Activated T-helper 1 cell treated with Interleukin-2 at 50 U/mL for 16 hours (primary cell): ENCODE data around the gene FYB1.

Experiments used
- DNase-seq: peaks from one replicate; pipeline ENCODE4 v3.0.0-alpha.2; 2020; ENCODE audit warnings: low read depth

FYB1 gene

DNA sequence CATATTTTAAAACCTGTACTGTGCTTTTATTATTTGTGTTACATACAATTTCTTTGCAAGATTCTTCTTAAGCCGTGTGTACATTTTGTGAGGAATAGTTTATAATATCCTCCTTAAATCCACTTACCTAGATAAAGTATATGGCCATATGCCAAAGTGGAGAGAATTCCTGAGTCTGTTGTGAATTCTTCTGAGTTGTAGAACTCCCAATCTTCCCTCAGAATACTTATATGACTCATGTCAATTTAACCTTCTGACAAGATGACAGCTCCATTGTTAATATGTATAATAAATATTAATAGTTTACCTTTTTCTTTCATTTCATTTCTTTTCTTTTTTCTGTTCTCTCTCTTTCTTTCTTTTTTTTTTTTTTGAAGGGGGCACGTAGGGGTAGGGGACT is 139.2 kb downstream of the FYB1 start:
- DNase-seq: no peak

DNA sequence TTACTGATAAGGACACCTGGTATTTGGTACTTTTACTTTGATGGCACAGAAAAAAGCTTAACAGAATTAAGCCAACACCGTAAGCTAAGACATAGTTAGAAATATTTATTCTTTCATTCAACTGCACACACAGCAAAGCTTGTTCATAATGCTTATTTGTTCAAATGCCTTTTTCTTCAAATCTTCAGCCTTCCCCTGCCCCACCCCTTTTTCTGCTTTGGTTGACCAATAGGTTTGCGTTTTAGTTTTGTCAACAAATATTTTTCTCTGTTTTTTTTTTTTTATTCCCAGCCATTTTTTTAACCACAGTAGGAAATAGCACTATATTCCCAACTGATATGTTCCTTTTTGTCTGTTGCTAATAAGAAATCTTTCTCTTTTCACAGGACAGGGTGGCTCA is 140.2 kb downstream of the FYB1 start:
- DNase-seq: no peak

- no peak for DNase-seq
Measured at GRCh38 chr5:39076757-39077728, 142.3 kb downstream of the FYB1 start.

- no peak for DNase-seq
Measured at GRCh38 chr5:39076101-39076756, 143.1 kb downstream of the FYB1 start.

DNA sequence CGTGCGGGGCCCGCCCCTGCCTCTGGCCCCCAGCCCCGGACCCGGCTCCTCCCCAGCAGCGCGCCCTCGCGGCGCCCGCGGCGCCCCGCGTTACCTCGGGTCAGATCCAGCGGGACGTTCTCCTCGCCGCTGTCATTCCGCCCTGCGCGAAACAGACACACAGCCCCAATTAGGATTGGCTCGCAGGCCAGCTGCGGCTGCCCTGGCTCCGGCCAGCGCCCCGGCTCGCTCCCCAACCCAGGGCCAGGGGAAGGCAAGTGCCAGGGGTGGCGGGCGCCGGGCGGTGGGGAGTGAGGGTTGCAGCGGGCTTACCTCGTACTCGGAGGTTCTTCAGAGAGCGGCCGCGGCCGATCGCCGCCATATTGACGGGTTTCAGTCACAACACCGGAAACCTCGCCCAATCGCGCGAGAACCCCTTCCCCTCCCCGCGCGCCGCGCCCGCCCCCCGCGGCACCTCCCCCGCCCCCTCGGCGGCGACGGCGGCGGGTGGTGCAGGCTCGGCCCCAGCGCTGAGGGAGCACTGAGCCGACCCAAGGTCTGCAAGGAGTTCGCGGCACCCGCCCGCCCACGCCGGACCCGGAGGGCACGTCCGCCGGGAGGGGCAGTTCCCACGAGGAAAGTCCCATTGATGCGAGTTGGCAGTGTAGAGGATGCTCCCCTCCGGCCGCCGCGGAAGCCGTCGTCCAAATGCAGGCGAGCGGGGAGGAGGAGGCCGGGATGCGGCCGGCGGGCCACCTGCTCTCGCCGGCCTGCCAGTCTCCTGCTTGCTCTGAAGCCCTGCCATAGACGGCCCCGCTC is 145.1 kb downstream of the FYB1 start, which contains the start of gene RICTOR:
TSS of gene RICTOR (minus strand) at position 383 of the 798 bp plus-strand sequence. CDS start at position 361, 22 bp downstream.
- DNase-seq: peak; percentile 87

GRCh38 chr5:39073767-39074016 is 145.7 kb downstream of the FYB1 start:
- no peak for DNase-seq

DNA sequence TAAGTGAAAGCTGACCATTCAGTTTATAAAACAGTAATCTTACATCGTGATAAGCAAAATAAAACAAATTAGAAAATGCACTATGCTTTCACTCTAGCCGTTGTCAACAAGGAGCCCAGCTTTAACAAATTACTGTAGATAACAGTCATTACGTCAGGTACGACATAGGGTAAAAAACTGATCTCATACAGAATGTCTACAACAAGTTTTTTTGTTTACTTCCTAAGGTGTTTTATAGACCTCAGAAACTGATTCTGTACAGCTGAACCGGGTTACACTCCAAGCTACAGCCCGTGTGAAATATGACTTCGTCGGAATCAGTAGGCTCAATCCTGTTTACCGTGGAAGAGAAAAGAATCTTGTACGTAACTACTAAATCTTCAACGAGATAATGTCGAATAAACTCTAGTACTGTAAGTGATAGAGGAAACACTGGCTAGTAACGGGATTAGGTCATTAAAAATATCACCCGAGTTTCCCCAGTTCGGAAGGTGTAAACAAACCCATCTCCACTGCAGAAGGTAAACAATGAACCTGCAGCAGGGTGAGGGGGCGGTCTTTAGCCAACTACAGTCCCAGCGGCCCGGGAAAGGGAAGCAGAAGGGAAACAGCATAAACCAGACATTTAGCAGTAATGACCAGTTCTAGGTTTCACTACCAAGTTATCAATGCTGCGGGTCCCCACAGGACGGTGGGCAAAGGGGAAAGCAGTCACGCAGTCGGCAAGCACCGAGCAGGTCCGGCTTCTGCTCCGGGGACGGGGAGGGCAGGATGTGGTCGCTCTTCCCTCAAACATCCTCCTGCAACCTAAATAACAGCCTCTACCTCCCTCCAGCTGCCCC is 146.2 kb downstream of the FYB1 start:
- peak; percentile 47 for DNase-seq

DNA sequence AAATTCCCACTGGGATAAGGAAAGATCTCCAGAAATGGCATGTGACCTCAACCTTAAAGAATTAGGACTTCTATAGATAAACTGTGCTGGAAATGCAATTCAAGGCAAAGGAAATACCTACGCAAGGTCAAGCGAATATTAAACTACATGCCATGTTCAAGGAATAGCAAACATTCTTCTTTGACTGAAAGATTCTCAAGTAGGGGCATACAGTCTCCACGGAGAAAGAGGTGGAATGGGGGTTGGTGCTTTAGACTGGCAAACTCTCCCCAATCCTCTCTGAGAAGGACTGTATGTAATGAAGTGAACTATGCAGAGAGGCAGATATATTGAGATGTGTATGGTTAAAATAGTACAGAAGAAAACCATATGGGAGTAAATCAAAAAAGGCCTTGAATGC is 151.3 kb downstream of the FYB1 start:
- DNase-seq: no peak

GRCh38 chr5:39064450-39064849 is 154.9 kb downstream of the FYB1 start:
- no peak for DNase-seq

DNA sequence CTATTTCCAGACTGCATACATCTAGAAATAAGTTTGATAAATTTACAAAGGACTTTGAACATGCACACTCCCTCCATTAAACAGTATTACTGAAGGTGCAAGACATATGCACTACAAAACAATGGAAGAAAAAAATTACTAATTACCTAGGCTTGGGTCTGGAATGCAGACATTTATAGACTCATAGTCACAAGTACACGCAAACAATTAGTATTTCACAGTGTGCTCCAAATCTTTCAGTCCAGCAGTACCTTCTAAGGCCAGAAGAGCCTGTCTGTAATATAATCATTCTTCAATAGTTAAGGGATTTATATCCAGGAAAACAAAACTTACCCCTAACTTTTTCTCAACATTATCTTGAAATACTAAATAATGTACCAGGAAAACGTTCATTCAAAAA is 156.3 kb downstream of the FYB1 start:
- DNase-seq: no peak

GRCh38 chr5:39062530-39062929 is 156.8 kb downstream of the FYB1 start:
- no peak for DNase-seq

DNA sequence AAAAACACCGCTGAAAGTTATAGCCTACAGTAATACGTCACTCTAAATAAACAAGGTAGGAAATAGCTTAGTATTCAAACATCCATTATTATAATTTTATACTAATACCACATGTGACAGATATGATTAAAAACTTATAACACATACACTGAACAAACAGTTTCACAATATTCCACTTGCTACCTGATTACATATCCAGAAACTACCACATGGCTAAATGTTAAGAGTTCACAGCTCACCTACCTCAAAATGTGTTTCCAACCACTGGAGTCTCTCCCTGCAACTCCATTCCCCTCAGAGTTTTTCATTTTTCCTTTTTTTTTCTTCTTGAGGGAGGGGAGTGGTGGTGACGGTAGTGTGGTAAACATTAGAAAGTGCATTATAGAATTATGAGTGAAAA is 157.3 kb downstream of the FYB1 start:
- DNase-seq: no peak

- DNase-seq: no peak
Measured at GRCh38 chr5:39059064-39059463, 160.3 kb downstream of the FYB1 start.

GRCh38 chr5:39058178-39058921 is 161.0 kb downstream of the FYB1 start:
- no peak for DNase-seq

DNA sequence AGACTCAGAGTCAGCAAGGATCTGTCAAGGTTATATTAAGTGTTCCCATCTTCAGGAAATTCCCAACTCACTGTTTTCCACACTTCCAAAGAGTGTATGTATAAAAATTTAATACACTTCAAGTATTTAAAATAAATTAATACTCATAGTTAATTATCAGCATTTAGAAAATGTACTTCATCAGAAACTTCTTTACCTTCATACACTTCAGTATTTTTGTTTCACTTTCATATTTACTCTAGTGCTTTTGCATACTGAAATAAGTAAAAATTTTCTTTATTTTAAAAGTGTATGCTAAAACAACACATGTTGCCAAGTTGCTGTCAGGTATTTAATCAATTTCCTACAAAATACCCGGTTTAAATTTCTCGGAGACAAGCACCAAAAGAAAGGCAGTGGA is 161.6 kb downstream of the FYB1 start:
- no peak for DNase-seq

DNA sequence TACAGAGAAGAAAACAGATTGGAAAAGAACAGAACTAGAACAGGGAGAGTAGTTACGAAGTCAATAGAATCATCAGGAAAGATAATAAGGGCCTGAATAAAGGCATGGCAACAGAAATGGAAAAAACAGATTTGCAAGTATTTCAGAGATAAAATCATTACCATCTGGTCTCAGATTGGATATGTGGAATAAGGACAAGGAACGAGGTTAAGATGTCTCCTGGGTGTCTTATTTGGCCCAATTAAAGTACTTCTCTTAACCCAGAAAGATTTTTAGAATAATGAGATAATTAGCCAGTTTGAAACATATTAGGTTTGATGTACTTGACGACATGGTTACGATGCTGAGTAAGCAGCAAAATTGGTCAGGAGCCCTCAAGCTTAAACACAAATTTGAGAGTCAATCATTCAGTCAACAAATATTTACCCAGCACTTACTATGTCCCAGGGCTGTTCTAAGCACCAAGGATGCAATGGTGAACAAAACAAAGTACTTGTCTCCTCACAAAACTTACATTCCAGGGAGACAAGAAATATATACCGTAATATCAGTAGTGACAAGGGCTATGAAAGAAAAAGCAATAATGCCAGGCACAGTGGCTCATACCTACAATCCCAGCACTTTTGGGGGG is 163.5 kb downstream of the FYB1 start:
- no peak for DNase-seq
